HEK293 (cell line): ENCODE measurements around the gene ZMYND10.

Experiments
- CTCF ChIA-PET: fragments of 350-600 bp; formaldehyde crosslinking; extraction: SDS; loops from one replicate; lab custom pipeline; 2021; ENCODE audit warnings: antibody characterized with exemption; lab: Yijun Ruan, JAX
- POLR2A ChIA-PET: fragments of 300-600 bp; formaldehyde crosslinking; extraction: SDS; loops from one replicate; lab custom pipeline; 2020; ENCODE audit warnings: antibody characterized with exemption, inconsistent platforms; lab: Yijun Ruan, JAX
- H3K27ac ChIP-seq: fragments of 200-500 bp; sonication (Bioruptor generic); 2 replicates; pipeline ENCODE4 v1.5.1; 2014; ENCODE audit warnings: low read depth, low read length, control low read depth, inconsistent platforms; ENCODE audit errors: extremely low read depth
- H3K36me3 ChIP-seq, 2 experiments: fragments of 200-500 bp in 1 of 2; sonication (Bioruptor generic) in 1 of 2; 1 replicate in 1 of 2; 2 replicates in 1 of 2; pipeline ENCODE4 v1.5.1; 2014 to 2017; ENCODE audit warnings: inconsistent platforms in 2 of 2, low read length in 2 of 2; ENCODE audit not compliant: control insufficient read depth in 2 of 2, insufficient read depth in 1 of 2
- H3K4me1 ChIP-seq: fragments of 200-500 bp; sonication (Bioruptor generic); 2 replicates; pipeline ENCODE4 v1.5.1; 2014; ENCODE audit warnings: mild to moderate bottlenecking, low read length, inconsistent platforms; ENCODE audit not compliant: control insufficient read depth, insufficient read depth
- H3K4me3 ChIP-seq: 2 replicates; pipeline ENCODE4 v1.5.1; 2011; ENCODE audit warnings: low read depth, mild to moderate bottlenecking, control low read depth, low read length, moderate library complexity
- H3K9me3 ChIP-seq: fragments of 200-500 bp; sonication (Bioruptor generic); 2 replicates; pipeline ENCODE4 v1.5.1; 2014; ENCODE audit warnings: low read depth, low read length, inconsistent platforms; ENCODE audit not compliant: control insufficient read depth, insufficient read depth
- CTCF ChIP-seq: fragments of 450-650 bp; formaldehyde crosslinking; IDR thresholded peaks from 2 replicates; pipeline ENCODE4 v1.5.1; 2016; ENCODE audit warnings: missing biosample characterization, missing genetic modification characterization
- HOXC10 ChIP-seq: sonication (generic); formaldehyde crosslinking; IDR thresholded peaks from 2 replicates; pipeline ENCODE4 v1.8.1; 2023; ENCODE audit warnings: mild to moderate bottlenecking, missing genetic modification reagents
- KLF1 ChIP-seq: fragments of 450-650 bp; formaldehyde crosslinking; IDR thresholded peaks from 2 replicates; pipeline ENCODE4 v1.5.1; 2016; ENCODE audit warnings: missing biosample characterization, missing genetic modification characterization
- KLF17 ChIP-seq: fragments of 450-650 bp; formaldehyde crosslinking; IDR thresholded peaks from 2 replicates; pipeline ENCODE4 v1.5.1; 2016; ENCODE audit warnings: missing biosample characterization, missing genetic modification characterization
- OVOL3 ChIP-seq: fragments of 450-650 bp; formaldehyde crosslinking; IDR thresholded peaks from 2 replicates; pipeline ENCODE4 v1.5.1; 2016; ENCODE audit warnings: missing biosample characterization, missing genetic modification characterization
- SCRT2 ChIP-seq: fragments of 450-650 bp; formaldehyde crosslinking; IDR thresholded peaks from 2 replicates; pipeline ENCODE4 v1.5.1; 2016; ENCODE audit warnings: missing biosample characterization, missing genetic modification characterization
- SETDB1 ChIP-seq: IDR thresholded peaks from one replicate; pipeline ENCODE4 v1.6.1; 2017; ENCODE audit warnings: mild to moderate bottlenecking, low read length, moderate library complexity, mixed read lengths; ENCODE audit not compliant: insufficient read length
- SP2 ChIP-seq: fragments of 450-650 bp; formaldehyde crosslinking; IDR thresholded peaks from 2 replicates; pipeline ENCODE4 v1.5.1; 2016; ENCODE audit warnings: missing biosample characterization, missing genetic modification characterization
- SP3 ChIP-seq: fragments of 450-650 bp; formaldehyde crosslinking; IDR thresholded peaks from 2 replicates; pipeline ENCODE4 v1.5.1; 2016; ENCODE audit warnings: missing biosample characterization, missing genetic modification characterization
- TCF7L2 ChIP-seq: IDR thresholded peaks from 2 replicates; pipeline ENCODE4 v1.6.1; 2011; ENCODE audit warnings: low read depth, mild to moderate bottlenecking, inconsistent platforms, low read length, moderate library complexity, borderline replicate concordance
- ZBTB17 ChIP-seq: fragments of 450-650 bp; formaldehyde crosslinking; IDR thresholded peaks from 2 replicates; pipeline ENCODE4 v1.5.1; 2016; ENCODE audit warnings: missing biosample characterization, missing genetic modification characterization
- ZBTB7A ChIP-seq: fragments of 450-650 bp; formaldehyde crosslinking; IDR thresholded peaks from 2 replicates; pipeline ENCODE4 v1.5.1; 2016; ENCODE audit warnings: low read depth, missing biosample characterization, missing genetic modification characterization
- ZBTB8A ChIP-seq: fragments of 450-650 bp; formaldehyde crosslinking; IDR thresholded peaks from 2 replicates; pipeline ENCODE4 v1.5.1; 2016; ENCODE audit warnings: missing biosample characterization, missing genetic modification characterization
- ZNF114 ChIP-seq: fragments of 450-650 bp; formaldehyde crosslinking; IDR thresholded peaks from 2 replicates; pipeline ENCODE4 v1.5.0; 2017; ENCODE audit warnings: missing biosample characterization, missing genetic modification characterization
- ZNF121 ChIP-seq: fragments of 450-650 bp; formaldehyde crosslinking; IDR thresholded peaks from 2 replicates; pipeline ENCODE4 v1.5.1; 2016; ENCODE audit warnings: missing biosample characterization, missing genetic modification characterization
- ZNF146 ChIP-seq: fragments of 450-650 bp; formaldehyde crosslinking; IDR thresholded peaks from 2 replicates; pipeline ENCODE4 v1.5.1; 2016; ENCODE audit warnings: missing biosample characterization, missing genetic modification characterization
- ZNF184 ChIP-seq: fragments of 450-650 bp; IDR thresholded peaks from 2 replicates; pipeline ENCODE4 v1.5.1; 2018; ENCODE audit warnings: missing biosample characterization, mild to moderate bottlenecking, missing genetic modification characterization
- ZNF202 ChIP-seq: fragments of 450-650 bp; formaldehyde crosslinking; IDR thresholded peaks from 2 replicates; pipeline ENCODE4 v1.5.1; 2016; ENCODE audit warnings: missing biosample characterization, missing genetic modification characterization, borderline replicate concordance
- ZNF404 ChIP-seq: fragments of 450-650 bp; formaldehyde crosslinking; IDR thresholded peaks from 2 replicates; pipeline ENCODE4 v1.5.1; 2017; ENCODE audit warnings: missing biosample characterization, missing genetic modification characterization
- ZNF571 ChIP-seq: fragments of 450-650 bp; formaldehyde crosslinking; IDR thresholded peaks from 2 replicates; pipeline ENCODE4 v1.5.0; 2017; ENCODE audit warnings: missing biosample characterization, missing genetic modification characterization
- ZNF600 ChIP-seq: fragments of 450-650 bp; formaldehyde crosslinking; IDR thresholded peaks from 2 replicates; pipeline ENCODE4 v1.5.1; 2016; ENCODE audit warnings: missing biosample characterization, missing genetic modification characterization
- ZNF610 ChIP-seq: fragments of 450-650 bp; formaldehyde crosslinking; IDR thresholded peaks from 2 replicates; pipeline ENCODE4 v1.5.1; 2016; ENCODE audit warnings: missing biosample characterization, missing genetic modification characterization, borderline replicate concordance
- ZNF629 ChIP-seq: fragments of 450-650 bp; formaldehyde crosslinking; IDR thresholded peaks from 2 replicates; pipeline ENCODE4 v1.5.1; 2017; ENCODE audit warnings: missing biosample characterization, missing genetic modification characterization
- ZNF654 ChIP-seq: fragments of 450-650 bp; formaldehyde crosslinking; IDR thresholded peaks from 2 replicates; pipeline ENCODE4 v1.5.1; 2016; ENCODE audit warnings: low read depth, missing biosample characterization, missing genetic modification characterization
- ZNF777 ChIP-seq: fragments of 450-650 bp; formaldehyde crosslinking; IDR thresholded peaks from 2 replicates; pipeline ENCODE4 v1.5.1; 2017; ENCODE audit warnings: missing biosample characterization, missing genetic modification characterization, borderline replicate concordance
- TF ChIP-seq, protein P1 (sequence below): fragments of 450-650 bp; formaldehyde crosslinking; IDR thresholded peaks from 2 replicates; pipeline ENCODE4 v1.5.1; 2016; ENCODE audit warnings: missing biosample characterization, missing genetic modification characterization
- TF ChIP-seq, protein P2 (sequence below): fragments of 450-650 bp; formaldehyde crosslinking; IDR thresholded peaks from 2 replicates; pipeline ENCODE4 v1.5.1; 2016; ENCODE audit warnings: missing biosample characterization, missing genetic modification characterization

Gene ZMYND10

GRCh38 chr3:50365842-50366220 is 20.3 kb upstream of the ZMYND10 start (continued):
- TF ChIP-seq HOXC10 (CRISPR knock-in tag) (no peak), SETDB1 (no peak), SCRT2 (tag by site-specific recombination) (no peak), ZNF404 (tag by site-specific recombination) (no peak), ZBTB8A (no peak), ZNF202 (no peak), CTCF (tag by site-specific recombination) (no peak), ZNF114 (tag by site-specific recombination) (no peak), ZNF571 (tag by site-specific recombination) (no peak), ZNF654 (no peak), ZBTB7A (tag by site-specific recombination) (no peak)
- TF ChIP-seq, protein P1, sequence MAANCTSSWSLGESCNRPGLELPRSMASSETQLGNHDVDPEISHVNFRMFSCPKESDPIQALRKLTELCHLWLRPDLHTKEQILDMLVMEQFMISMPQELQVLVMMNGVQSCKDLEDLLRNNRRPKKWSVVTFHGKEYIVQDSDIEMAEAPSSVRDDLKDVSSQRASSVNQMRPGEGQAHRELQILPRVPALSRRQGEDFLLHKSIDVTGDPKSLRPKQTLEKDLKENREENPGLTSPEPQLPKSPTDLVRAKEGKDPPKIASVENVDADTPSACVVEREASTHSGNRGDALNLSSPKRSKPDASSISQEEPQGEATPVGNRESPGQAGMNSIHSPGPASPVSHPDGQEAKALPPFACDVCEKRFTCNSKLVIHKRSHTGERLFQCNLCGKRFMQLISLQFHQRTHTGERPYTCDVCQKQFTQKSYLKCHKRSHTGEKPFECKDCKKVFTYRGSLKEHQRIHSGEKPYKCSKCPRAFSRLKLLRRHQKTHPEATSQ (tag by site-specific recombination), result no peak

GRCh38 chr3:50365080-50365841 is 19.7 kb upstream of the ZMYND10 start:
- no peaks in the 10 kb centered on the region for H3K9me3 ChIP-seq
- ChIA-PET CTCF (interaction anchor here (0.6 to 1.4 kb wide), 2 partner anchors 17 to 1137 kb away, joined by 3 to 4 read pairs; no protein-coding TSS in a partner anchor), POLR2A (interaction anchor here (0.5 kb wide), 2 partner anchors 123 to 151 kb away, joined by 3 read pairs; no protein-coding TSS in a partner anchor)
- H3K4me3 ChIP-seq, result peak overlapping the region; percentile 32
- TF ChIP-seq ZNF600 (no peak), OVOL3 (no peak), ZNF610 (tag by site-specific recombination) (no peak), ZNF777 (tag by site-specific recombination) (no peak), SP2 (peak; percentile 73), ZNF184 (no peak), ZNF121 (no peak), ZNF629 (tag by site-specific recombination) (0 out of 2 replicates have a peak, but pooled peaks have one; percentile 28), SP3 (tag by site-specific recombination) (peak; percentile 58), ZBTB17 (tag by site-specific recombination) (peak; percentile 66)
- H3K36me3 ChIP-seq, result no peaks in the 10 kb centered on the region
- no peaks in the 10 kb centered on the region for H3K4me1 ChIP-seq
- no peak overlapping the region for H3K27ac ChIP-seq

DNA sequence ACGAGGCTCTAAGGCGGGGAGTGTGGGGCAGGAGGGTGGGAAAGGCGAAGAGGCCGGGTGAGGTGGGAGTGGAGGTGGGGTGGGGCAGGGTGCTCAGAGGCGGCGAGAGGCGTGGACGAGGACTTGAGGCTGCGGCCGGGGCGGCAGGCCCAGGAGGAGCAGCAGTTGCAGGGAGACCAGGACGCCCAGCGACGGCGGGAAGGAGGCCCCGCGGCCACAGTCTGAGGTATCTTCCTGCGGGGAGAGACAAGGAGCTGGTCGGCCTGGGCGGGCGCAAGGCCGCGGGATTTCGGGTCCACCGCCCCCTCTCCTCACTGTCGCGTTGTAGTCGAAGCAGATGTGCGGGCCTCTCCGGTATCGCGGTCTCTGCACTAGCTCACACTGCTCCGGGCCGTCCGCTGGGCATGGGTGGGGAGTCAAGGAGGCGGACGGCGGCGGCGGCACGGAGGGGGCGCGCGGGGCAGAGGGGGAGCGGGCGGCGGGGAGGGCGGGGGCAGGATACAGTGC is 19.1 kb upstream of the ZMYND10 start:
- H3K9me3 ChIP-seq, result no peaks in the 10 kb centered on the region
- POLR2A ChIA-PET, result interaction anchor here (0.9 kb wide), 1 partner anchor 15 kb away, joined by 3 read pairs; the partner anchor contains the start of gene NPRL2
- H3K27ac ChIP-seq, result no peak overlapping the region
- CTCF ChIA-PET, result interaction anchor here (0.6 to 1.4 kb wide), 2 partner anchors 17 to 1138 kb away, joined by 3 to 4 read pairs; no protein-coding TSS in a partner anchor
- no peaks in the 10 kb centered on the region for H3K4me1 ChIP-seq
- H3K4me3 ChIP-seq, result no peak overlapping the region; the same call in 1 of the 2 replicates
- TF ChIP-seq TCF7L2, result no peak
- peak; percentile 75 for TF ChIP-seq KLF1
- peak; percentile 17; the same call in 1 of the 2 replicates for TF ChIP-seq SP2
- TF ChIP-seq KLF17, result 0 out of 2 replicates have a peak, but pooled peaks have one; percentile 23
- TF ChIP-seq, protein P2, sequence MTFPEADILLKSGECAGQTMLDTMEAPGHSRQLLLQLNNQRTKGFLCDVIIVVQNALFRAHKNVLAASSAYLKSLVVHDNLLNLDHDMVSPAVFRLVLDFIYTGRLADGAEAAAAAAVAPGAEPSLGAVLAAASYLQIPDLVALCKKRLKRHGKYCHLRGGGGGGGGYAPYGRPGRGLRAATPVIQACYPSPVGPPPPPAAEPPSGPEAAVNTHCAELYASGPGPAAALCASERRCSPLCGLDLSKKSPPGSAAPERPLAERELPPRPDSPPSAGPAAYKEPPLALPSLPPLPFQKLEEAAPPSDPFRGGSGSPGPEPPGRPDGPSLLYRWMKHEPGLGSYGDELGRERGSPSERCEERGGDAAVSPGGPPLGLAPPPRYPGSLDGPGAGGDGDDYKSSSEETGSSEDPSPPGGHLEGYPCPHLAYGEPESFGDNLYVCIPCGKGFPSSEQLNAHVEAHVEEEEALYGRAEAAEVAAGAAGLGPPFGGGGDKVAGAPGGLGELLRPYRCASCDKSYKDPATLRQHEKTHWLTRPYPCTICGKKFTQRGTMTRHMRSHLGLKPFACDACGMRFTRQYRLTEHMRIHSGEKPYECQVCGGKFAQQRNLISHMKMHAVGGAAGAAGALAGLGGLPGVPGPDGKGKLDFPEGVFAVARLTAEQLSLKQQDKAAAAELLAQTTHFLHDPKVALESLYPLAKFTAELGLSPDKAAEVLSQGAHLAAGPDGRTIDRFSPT, result no peak
- TF ChIP-seq ZNF146 (tag by site-specific recombination), result no peak
- H3K36me3 ChIP-seq, result no peaks in the 10 kb centered on the region
